Measurements from ENCODE around the gene SH3PXD2B. TPM values are rescaled to one million over a fixed set of nuclear protein-coding genes. Genes with fewer than 3 reads are reported as not detected.

SH3PXD2B gene
- total and polyA plus RNA-seq, 2 donors (not counting 1 experiment from before 2014, with no cell fraction given) = not detected

GRCh38 chr5:172497591-172498255 lies 43.4 kb upstream of the SH3PXD2B start:
- Histone ChIP-seq H3K4me3 (ENCODE audit: control extremely low read depth in 1 of 5, extremely low read depth in 1 of 5, insufficient read depth in 1 of 5, low read depth in 2 of 5, low read length in 4 of 5) (no peak overlapping the region), H3K9ac (ENCODE audit: low read length) (no peak overlapping the region), H3K27ac (ENCODE audit: low read length in 2 of 2) (no peak overlapping the region), H3K4me1 (ENCODE audit: control insufficient read depth in 2 of 2, insufficient read depth in 2 of 2, low read length in 2 of 2) (no peaks in the 10 kb centered on the region), H2AFZ (ENCODE audit: insufficient read depth, low read depth, low read length, poor library complexity, severe bottlenecking) (no peak overlapping the region), H3K9me3 (ENCODE audit: control extremely low read depth in 1 of 3, control insufficient read depth in 2 of 3, insufficient read depth in 1 of 3, low read length in 2 of 3) (peaks cover 0 to 3% (median 0%) of the 10 kb centered on the region in 3 donors), H3K27me3 (replicated peaks in 1 of 4; ENCODE audit: control extremely low read depth in 1 of 4, control insufficient read depth in 3 of 4, insufficient read depth in 4 of 4, low read length in 3 of 4) (no peaks in the 10 kb centered on the region), H4K20me1 (ENCODE audit: control insufficient read depth, insufficient read depth, low read length, poor library complexity, severe bottlenecking) (no peaks in the 10 kb centered on the region), H3K79me2 (ENCODE audit: control insufficient read depth, insufficient read depth, low read length) (no peaks in the 10 kb centered on the region), H3K4me2 (replicated peaks; ENCODE audit: low read depth, low read length, poor library complexity, severe bottlenecking) (no peak overlapping the region), H3K36me3 (replicated peaks in 1 of 2; ENCODE audit: control extremely low read depth in 1 of 2, control insufficient read depth in 1 of 2, extremely low read depth in 1 of 2, insufficient read depth in 2 of 2, low read length in 1 of 2) (no peaks in the 10 kb centered on the region)
- Mint-ChIP-seq H3K9me3 (ENCODE audit: insufficient read depth) (no peaks in the 10 kb centered on the region), H3K4me3 (no peak overlapping the region), H3K4me1 (no peaks in the 10 kb centered on the region), H3K27me3 (peaks cover 19% of the 10 kb centered on the region), H3K27ac (no peak overlapping the region)
- ChIA-PET CTCF (no interaction called here), POLR2A (no interaction called here)
- DNase-seq (no peak), ATAC-seq (ENCODE audit: low read depth) (no peak)
- intact Hi-C loops (cut with micrococcal nuclease) = no loop called here
- WGBS (ENCODE audit: insufficient coverage) = 84% methylated on average over 9 of the region's 14 CpGs
- TF ChIP-seq CTCF (IDR thresholded peaks at IDR 0.05) (no peak), EZH2 (IDR thresholded peaks at IDR 0.05; ENCODE audit: borderline replicate concordance, insufficient read depth, low read depth, low read length, poor library complexity, severe bottlenecking) (no peak)

GRCh38 chr5:172496671-172497371 lies 42.5 kb upstream of the SH3PXD2B start:
- no peak for ATAC-seq (ENCODE audit: low read depth)
- Histone ChIP-seq H3K27me3 (replicated peaks in 1 of 4; ENCODE audit: control extremely low read depth in 1 of 4, control insufficient read depth in 3 of 4, insufficient read depth in 4 of 4, low read length in 3 of 4) (no peaks in the 10 kb centered on the region), H4K20me1 (ENCODE audit: control insufficient read depth, insufficient read depth, low read length, poor library complexity, severe bottlenecking) (no peaks in the 10 kb centered on the region), H2AFZ (ENCODE audit: insufficient read depth, low read depth, low read length, poor library complexity, severe bottlenecking) (no peak overlapping the region), H3K9ac (ENCODE audit: low read length) (no peak overlapping the region), H3K9me3 (ENCODE audit: control extremely low read depth in 1 of 3, control insufficient read depth in 2 of 3, insufficient read depth in 1 of 3, low read length in 2 of 3) (peaks cover 0 to 3% (median 0%) of the 10 kb centered on the region in 3 donors), H3K4me3 (ENCODE audit: control extremely low read depth in 1 of 5, extremely low read depth in 1 of 5, insufficient read depth in 1 of 5, low read depth in 2 of 5, low read length in 4 of 5) (no peak overlapping the region), H3K36me3 (replicated peaks in 1 of 2; ENCODE audit: control extremely low read depth in 1 of 2, control insufficient read depth in 1 of 2, extremely low read depth in 1 of 2, insufficient read depth in 2 of 2, low read length in 1 of 2) (no peaks in the 10 kb centered on the region), H3K27ac (ENCODE audit: low read length in 2 of 2) (no peak overlapping the region), H3K79me2 (ENCODE audit: control insufficient read depth, insufficient read depth, low read length) (no peaks in the 10 kb centered on the region), H3K4me2 (replicated peaks; ENCODE audit: low read depth, low read length, poor library complexity, severe bottlenecking) (no peak overlapping the region), H3K4me1 (ENCODE audit: control insufficient read depth in 2 of 2, insufficient read depth in 2 of 2, low read length in 2 of 2) (no peaks in the 10 kb centered on the region)
- CTCF ChIA-PET = no interaction called here
- Mint-ChIP-seq H3K27ac (no peak overlapping the region), H3K4me3 (no peak overlapping the region), H3K9me3 (ENCODE audit: insufficient read depth) (no peaks in the 10 kb centered on the region), H3K4me1 (no peaks in the 10 kb centered on the region), H3K27me3 (peaks cover 22% of the 10 kb centered on the region)
- TF ChIP-seq CTCF (IDR thresholded peaks at IDR 0.05) (no peak), EZH2 (IDR thresholded peaks at IDR 0.05; ENCODE audit: borderline replicate concordance, insufficient read depth, low read depth, low read length, poor library complexity, severe bottlenecking) (no peak)
- intact Hi-C loops (cut with micrococcal nuclease) = no loop called here
- no peak for DNase-seq
- POLR2A ChIA-PET = no interaction called here
- 72% methylated on average over 7 of the region's 12 CpGs for WGBS (ENCODE audit: insufficient coverage)

All from B cell (primary cell).